NCI-H1694 (cell line): ENCODE measurements around the gene DENND5B.
A peak's percentile ranks its signal among the peaks of the same experiment; 100 is the strongest.
"Not testable (repeated sequence)": the region's sequence is repeated elsewhere in the genome, so short reads cannot be mapped to it uniquely, and the experiment has no call there.

Source experiments
- DNase-seq: peaks from one replicate; lab custom pipeline; 2025; lab: John Stamatoyannopoulos, UW

The DENND5B gene

DNA sequence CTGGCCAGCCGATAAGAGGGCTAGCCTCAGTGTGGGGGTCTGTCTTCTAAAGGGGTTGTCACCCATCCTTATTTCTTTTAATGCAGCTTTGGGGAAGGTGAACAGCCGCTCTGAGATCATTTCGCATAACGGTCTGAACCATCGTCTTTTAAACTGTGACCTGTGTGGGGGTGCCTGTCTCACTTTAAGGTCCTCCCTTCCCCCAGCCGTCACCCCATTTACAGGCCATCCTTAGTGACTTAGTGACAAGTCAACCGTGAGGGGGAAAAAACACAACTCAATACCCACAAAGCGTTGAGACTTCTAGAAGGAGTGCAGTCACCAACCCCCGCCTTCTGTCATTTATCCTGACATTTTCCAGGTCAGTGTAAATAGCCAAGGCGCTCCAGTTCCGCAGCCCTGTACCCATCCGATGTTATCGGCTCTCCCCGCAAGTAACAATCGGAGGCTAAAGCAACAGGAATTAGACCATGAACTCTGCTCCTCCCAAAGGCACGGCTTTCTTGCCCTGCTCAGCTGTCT is 505 bp upstream of the DENND5B start:
- no peak for DNase-seq

DNA sequence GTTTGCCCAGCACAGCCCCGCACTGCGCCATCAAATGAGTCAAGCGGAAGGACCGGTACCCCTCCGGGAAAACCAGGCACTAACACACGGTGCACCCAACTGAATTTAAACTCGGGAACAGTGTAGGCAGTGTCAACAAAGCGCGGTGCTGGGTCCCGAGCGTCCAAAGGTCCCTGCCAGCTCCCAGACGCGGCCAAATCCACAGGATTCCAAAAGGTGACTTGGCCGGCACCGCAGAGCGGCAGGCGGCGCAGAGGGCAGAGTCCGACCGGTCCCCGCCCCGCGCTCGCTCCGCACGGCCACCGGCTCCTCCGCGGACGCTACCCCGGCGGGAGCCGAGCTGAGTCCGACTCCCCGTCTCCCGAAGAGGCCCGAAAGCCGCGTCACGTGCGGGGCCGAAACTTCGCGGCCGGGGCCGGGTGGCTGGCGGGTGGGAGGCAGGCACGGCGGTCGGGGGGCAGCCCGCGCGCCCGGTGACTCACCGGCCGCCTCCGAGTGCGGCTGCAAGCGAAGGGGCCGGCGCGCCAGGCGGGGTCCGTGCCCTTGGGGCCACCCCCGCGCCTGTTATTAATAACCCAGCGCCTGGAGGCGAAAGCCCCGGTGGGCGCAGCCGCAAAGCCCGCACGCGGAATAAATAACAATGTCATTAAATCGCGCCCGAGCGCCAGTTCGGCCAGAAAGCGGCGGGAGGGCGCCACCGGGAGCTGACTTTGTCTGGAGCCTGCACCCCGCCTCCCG is 863 bp downstream of the DENND5B start:
- peak; percentile 40 for DNase-seq

DNA sequence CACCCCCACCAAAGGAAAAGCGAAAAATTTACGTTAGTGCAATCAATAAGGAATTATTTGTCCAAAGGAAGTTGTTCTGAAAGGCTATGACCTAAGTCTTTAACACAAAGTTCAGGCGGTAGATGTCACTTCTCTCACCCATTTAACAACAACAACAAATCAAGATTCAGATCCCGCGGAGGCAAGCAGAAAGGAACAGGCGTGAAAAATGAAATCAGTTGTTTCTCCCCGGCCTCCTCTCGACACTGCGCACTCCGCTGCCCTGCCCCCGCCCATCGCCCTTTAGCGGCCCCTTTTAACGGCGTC is 1.4 kb downstream of the DENND5B start:
- no peak for DNase-seq

DNA sequence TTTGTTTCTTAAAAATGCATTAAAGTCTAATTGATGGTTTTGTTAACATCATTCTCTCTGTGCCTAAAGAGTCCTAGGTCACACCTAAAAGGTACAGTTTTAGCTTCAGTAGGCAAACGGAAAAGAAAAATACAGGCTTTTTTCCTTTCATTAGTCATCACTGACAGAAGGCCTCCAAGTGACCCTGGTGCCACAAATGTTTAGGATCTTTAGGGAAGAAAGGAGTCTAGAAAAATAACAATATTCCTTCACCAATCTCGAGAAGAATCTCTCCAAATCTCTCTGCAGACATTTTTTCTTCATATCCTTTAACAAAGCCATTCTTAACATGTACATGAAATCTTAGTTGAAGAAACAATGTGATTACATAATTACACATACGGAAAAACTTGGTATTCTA is 2.0 kb downstream of the DENND5B start:
- DNase-seq: no peak

DNA sequence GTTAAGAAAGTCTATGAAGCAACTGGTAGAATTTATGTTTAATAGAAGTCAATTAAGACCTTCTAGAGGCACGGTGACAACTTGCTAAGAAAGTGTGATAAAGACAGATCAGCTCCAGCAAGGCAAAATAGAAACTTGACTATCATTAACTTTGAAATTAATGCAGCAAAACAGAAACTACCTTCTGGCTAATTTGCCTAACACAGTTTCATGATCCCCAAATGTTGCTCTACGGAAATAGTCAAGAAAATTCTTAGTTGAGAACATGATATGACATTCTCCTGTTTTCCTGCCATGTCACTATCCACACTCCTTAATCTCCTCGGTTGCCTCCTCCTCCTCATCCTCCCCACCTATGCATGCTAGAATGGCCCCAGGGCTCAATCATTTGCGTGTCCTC is 4.2 kb downstream of the DENND5B start:
- no peak for DNase-seq

DNA sequence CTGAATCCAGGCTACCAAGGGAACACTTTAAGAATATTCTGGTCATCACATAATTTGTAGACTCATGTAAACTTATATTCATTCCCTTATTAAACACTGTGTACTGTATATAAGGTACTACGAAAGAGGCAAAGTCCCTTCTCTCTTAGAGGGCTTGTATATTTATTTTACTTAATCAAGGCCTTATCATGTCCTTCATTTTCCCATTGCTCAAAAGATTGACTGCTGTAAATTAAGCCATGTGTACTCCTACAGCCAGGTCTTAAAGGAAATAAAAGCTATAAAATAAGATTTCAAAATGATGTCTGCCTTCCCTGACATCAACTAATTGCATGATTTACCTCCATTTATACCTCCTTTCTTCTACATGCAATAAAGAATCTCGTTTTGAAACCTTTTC is 5.0 kb downstream of the DENND5B start:
- DNase-seq: no peak

DNA sequence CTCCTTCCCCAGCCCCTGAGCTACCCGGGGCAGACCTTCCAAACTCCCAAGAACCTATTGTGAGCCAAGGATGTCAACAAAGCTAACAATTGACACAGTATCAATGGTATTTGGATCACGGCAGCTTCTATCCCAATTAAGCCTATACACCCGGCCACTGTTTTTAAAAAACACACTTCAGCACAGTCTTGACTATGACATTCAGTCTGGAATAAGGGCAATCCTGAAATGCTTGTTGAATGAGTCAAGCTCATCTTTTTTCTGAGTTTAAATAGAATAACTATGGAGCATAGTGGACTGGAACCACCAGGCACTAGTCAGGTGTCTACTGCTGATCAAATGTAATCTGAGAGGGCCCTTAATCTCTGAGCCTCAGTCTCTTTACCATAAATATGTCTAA is 5.7 kb downstream of the DENND5B start:
- DNase-seq: no peak

DNA sequence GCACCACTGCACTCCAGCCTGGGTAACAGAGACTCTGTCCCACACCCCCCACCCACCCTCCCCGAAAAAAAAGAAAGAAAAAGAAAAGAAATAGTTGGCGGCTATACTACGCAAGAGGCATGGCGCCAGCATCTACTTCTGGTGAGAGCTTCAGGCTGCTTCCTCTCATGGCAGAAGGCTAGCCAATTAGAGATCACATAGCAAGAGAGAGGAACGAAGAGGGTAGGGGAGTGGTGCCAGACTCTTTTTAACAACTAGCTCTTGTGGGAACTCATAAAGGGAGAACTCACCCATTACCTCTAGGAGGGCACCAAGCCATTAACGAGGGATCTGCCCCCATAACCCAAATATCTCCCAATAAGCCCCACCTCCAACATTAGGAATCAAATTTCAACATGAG is 6.2 kb downstream of the DENND5B start:
- no peak for DNase-seq

DNA sequence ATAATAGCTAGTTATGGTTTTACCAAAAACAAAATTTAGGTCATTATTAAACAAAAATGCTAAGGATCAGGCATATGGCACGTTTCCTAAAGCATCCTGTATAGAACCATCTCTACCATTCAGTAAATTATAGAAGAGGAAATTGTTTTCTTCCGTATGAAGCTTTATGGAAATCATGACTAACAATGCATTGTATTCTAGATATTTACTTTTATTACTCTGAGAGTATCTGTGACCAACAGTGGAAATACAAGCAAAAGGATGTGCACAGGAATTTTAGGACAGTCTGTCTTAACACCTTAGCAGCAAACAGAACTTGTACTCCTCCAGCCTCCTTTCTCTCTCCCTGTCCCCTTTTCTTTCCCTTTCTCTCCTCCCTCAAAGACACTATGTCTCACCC is 7.1 kb downstream of the DENND5B start:
- DNase-seq: no peak

DNA sequence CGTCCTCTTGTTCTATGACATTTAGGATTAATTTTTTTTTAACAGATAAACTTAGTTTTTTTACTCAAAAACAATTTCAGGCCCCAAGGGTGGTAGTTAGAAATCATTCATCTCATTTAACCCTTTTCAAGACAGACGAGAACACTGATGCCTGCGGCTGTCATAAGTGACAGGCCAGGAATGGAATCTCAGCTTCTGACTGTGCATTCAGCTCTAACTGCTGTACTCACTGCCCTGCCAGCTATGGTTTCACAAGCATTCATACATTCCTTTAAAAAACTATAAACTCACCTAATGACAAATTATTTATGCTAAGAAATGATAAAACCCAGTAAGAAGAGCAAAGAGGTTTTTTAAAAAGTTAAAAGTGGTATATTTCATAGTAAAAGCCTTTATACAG is 8.8 kb downstream of the DENND5B start:
- DNase-seq: no peak

DNA sequence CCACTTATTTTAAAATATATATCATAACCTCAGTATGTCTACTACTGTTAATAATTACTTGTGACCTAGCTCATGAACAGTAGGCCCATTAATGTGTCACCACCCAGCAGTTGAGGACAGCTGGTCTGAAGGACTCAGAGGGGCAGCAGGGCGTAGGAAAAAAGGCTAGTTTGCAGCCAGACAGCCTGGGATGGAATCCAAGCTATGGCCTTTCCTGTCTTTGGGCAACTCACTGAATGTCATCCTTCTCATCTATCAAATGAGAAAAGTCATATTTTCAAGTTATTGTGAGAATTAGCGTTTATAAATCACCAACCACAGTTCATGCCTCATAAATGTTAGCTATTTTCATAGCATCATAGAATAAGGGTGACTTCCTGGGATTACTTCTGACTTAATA is 12.3 kb downstream of the DENND5B start:
- DNase-seq: no peak

DNA sequence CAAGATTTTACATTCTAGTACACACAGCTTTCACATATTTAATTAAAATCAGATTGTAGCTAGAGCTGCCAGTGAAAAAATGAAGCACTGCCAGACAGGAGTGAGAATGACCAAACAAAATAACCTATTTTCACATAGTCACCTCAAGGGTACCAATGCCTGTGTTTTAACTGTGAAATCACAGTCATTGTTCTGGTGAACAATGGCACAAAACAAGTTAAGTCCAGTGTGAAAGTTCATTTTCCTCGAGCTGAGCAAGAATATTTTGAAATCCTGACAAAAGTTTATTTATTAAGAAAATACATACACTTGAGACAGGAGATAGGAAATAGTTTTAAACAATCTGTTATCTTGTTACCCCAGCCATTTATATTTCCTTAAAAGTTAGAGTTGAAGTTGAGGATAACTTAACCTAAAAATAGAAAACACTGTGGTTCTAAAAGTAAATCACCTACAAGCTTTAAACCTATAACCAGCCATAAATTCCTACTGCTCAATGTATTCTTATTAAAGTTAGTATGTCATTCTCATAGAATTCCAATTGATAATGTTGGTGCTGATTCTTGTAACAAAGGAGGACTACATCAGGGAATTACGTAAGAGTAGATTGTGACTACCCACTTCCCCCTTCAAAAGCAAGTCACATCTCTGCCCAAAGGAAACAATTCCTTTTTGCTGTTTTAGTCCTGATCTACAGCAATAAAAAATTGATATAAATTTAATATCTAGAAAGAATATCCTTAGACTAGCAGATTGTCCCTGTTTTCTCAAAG is 15.9 kb downstream of the DENND5B start:
- DNase-seq: no peak

DNA sequence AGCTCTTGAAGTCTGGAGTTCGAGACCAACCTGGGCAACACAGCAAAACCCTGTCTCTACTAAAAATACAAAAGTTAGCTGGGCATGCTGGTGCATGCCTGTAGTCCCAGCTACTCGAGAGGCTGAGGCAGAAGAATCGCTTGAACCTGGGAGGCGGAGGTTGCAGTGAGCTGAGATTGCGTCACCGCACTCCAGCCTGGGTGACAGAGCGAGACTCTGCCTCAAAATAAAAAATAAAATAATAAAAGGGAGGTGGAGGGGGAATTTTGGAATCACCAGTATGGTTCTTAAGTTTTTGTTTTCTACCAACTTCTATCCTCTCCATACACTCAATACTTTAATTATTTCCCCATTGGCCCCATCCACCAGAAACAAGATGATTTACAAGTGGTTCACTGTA is 16.6 kb downstream of the DENND5B start:
- not testable (repeated sequence) for DNase-seq

DNA sequence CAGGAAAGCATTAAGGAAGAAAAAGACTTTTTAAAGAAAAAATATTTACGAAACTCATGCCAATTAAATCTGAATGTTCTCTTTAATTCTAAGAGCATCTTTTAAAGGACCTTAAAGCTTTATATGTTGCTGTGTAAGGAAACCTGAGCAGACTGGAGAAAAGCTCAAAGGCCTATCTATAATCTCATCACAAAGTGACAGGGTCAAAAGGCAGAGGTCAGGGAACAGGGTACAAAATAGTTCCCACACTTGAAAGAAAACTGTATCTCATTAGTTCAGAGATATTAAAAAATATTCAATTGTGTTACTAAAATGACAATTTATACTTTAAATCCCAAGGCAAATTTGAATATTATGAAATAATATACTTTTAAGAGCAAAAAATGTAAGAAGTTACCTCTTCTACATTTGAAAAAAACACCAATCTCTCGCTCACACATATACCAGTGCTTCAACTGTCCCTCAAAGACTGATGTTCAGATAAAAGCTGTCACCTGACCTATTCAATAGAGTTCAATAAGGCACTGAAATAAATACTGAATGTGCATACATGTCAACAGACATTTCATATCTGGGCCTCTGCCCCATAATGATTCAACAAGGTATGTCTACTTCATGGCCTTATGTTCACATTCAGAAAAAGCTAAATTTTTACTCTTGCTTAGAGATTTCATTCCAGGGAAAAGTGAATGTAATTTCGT is 17.9 kb downstream of the DENND5B start:
- no peak for DNase-seq

DNA sequence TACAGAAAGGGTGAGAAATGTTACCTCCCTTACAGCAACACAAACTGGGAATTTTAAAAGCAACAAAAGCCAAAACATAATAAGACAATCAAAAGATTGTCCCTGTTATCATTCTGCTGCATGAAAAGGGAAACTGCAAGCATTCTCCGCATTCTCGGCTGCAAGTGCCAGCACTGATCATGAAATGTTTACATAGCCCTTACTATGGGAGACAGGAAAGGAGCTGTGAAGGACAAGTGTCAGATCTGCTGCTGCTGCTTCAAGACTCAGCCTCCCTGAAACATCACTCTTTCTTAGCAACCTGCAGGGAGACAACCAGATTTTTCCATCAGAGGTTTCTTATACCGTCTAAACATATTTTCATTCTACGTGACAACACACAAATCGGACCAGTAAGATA is 20.1 kb downstream of the DENND5B start:
- no peak for DNase-seq

DNA sequence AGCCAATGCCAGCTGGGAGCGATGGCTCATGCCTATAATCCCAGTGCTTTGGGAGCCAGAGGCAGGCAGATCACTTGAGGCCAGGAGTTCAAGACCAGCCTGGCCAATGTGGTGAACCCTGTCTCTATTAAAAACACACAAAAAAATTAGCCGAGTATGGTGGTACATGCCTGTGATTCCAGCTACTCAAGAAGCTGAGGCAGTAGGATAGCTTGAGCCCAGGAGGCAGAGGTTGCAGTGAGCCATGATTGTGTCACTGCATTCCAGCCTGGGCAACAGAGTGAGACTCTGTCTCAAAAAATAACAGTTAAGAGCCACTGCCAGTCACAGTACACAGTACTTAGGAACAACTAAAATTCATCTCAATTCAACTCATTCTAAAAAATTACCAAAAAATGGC is 21.4 kb downstream of the DENND5B start:
- not testable (repeated sequence) for DNase-seq

DNA sequence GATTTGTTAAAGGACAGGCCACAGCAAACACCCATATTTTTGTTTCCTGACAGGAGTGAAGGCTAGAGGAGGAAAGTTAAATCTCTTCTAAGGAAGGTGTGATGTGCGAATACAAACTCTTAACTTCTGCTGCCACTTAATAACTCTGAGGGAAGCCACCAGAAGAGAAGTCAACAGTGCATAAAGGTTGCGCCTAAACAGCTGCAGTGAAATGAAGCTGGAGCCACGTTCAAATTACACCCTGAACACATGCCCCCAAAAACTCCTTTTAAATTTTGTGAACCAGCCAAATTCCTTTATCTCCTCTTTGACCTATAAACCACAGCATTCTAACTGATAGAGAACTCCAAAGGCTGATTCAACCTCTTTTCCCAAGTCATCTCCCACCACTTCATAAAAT is 22.4 kb downstream of the DENND5B start:
- DNase-seq: no peak

DNA sequence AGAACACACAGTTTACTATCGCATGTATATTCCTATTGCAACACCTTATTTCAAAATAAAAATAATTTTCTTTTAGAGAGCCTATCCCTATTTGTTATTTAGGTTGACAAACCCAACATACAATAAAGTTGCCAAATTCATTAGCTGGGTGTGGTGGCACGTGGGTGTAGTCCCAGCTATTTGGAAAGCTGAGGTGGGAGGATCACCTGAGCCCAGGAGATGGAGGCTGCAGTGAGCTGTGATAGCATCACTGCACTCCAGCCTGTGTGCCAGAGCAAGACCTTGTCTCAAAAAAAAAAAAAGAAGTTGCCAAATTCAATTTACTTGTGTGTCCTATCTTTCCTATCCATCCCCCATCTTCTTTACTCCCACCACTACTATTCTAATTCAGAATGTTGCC is 23.9 kb downstream of the DENND5B start:
- DNase-seq: no peak

DNA sequence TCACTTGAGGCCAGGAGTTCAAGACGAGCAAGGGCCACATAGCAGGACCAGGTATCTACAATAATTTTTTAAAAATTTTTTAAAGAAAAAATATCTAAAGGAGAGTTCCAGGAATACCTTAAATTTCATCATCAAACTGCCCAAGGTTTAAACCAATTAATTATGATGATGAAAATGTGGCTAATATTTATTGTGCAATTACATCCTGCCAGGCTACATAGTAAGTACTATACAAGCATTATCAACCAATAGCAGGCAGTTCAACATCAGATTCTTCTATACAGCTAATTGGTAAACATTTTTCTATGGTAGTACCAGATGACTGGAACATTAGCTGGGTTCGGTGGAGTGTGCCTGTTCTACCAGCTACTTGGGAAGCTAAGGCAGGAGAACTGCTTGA is 24.4 kb downstream of the DENND5B start:
- no peak for DNase-seq

DNA sequence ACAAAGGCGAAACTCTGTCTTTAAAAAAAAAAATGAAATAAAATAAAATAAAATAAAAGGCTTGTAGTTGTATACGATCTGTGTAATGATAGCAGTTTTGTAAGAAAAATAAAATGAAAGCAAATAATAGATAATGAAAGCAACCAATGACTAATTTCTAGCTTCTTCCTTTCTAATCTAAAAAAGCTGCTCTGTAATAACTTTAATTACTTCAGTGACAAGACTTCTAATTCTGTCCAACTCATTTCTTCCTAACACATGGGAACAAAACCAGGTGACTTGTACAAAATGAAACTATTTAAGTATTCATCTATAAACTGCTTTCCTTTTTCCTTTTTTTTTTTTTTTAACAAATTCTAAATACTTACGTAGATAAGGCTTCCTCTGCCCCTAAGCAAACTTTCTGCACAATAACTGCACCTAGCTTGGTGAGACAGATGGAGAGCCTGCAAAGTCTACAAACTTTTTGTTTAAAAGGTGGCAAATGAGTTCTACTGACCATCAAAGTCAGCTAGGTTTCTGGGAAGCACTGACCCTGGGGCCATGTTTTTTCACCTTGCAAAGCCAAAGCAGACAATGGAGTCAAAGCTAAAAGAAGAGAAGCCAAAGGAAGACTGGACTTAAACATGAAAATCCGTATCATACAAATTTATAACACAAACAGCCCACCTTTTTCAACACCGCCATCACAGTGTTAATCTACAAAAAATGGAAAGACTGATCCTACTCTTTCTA is 28.2 kb downstream of the DENND5B start:
- DNase-seq: no peak

DNA sequence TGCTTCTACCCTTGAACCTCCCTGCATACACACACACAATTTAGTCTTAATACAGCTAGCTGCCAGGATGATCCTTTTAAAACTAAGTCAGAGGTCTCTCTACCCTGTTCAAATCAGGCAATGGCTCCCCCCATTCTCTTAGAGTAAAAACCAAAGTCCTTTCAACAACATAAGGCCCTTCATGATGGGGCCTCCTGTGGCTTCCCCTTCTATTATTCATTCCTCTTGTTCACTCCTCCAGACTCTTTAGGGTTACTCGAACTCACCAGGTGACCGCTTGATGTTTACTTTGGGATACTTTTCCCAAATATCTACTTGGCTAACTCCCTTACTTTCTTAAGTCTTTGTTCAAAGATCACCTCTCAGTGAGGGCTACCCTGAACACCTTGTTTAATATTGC is 30.4 kb downstream of the DENND5B start:
- DNase-seq: no peak

DNA sequence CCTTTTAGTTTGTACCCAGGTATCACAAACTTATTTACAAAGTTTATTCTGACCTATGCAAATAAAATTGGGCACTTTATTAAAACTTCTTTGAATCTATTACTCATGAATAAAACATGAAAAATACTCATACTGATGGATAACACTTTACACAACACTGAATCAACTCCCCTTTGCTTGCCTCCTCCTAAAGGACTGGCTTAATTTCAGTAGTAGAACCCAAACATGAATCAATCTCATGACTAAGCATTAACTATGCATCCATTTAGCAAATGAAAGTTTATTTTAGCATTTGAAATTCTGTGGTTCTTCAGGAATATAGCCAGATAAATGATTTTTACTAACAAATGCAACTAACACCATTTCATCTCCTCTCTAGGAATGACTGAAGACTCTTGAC is 32.4 kb downstream of the DENND5B start:
- no peak for DNase-seq
